GM21515 (cell line): Measurements from ENCODE around the gene CUL3.
"Not testable (repeated sequence)": the region's sequence is repeated elsewhere in the genome, so short reads cannot be mapped to it uniquely, and the experiment has no call there.

ENCODE experiments used
- ATAC-seq: cut with Tn5 transposase; IDR thresholded peaks from one replicate; pipeline ENCODE4 v1.9.1; 2021; ENCODE audit not compliant: unreplicated experiment

CUL3 gene

GRCh38 chr2:224583033-224583432, 2.1 kb downstream of the CUL3 start:
- ATAC-seq: not testable (repeated sequence)

- no peak for ATAC-seq
Observed at GRCh38 chr2:224580248-224580647, 4.9 kb downstream of the CUL3 start.

- no peak for ATAC-seq
Observed at GRCh38 chr2:224579411-224579810, 5.8 kb downstream of the CUL3 start.

GRCh38 chr2:224577541-224577940, 7.6 kb downstream of the CUL3 start:
- ATAC-seq: no peak

GRCh38 chr2:224576088-224576715, 9.0 kb downstream of the CUL3 start:
- peak; percentile 77 for ATAC-seq

- ATAC-seq: no peak
Observed at GRCh38 chr2:224574423-224575084, 10.6 kb downstream of the CUL3 start.

- no peak for ATAC-seq
Observed at GRCh38 chr2:224573724-224574123, 11.4 kb downstream of the CUL3 start.

- ATAC-seq: no peak
Observed at GRCh38 chr2:224572338-224572737, 12.8 kb downstream of the CUL3 start.

GRCh38 chr2:224570328-224570993, 14.7 kb downstream of the CUL3 start:
- ATAC-seq: no peak

GRCh38 chr2:224569654-224570053, 15.5 kb downstream of the CUL3 start:
- ATAC-seq: no peak

- no peak for ATAC-seq
Observed at GRCh38 chr2:224565452-224566035, 19.6 kb downstream of the CUL3 start.

- no peak for ATAC-seq
Observed at GRCh38 chr2:224563537-224563936, 21.6 kb downstream of the CUL3 start.

GRCh38 chr2:224562831-224563230, 22.3 kb downstream of the CUL3 start:
- no peak for ATAC-seq

GRCh38 chr2:224561234-224562005, 23.7 kb downstream of the CUL3 start:
- no peak for ATAC-seq

GRCh38 chr2:224560549-224560948, 24.6 kb downstream of the CUL3 start:
- no peak for ATAC-seq

- ATAC-seq: no peak
Observed at GRCh38 chr2:224557610-224558009, 27.6 kb downstream of the CUL3 start.

- ATAC-seq: no peak
Observed at GRCh38 chr2:224556381-224556780, 28.8 kb downstream of the CUL3 start.

GRCh38 chr2:224555823-224556366, 29.3 kb downstream of the CUL3 start:
- no peak for ATAC-seq

- ATAC-seq: no peak
Observed at GRCh38 chr2:224552771-224553170, 32.4 kb downstream of the CUL3 start.

- ATAC-seq: no peak
Observed at GRCh38 chr2:224551693-224552092, 33.5 kb downstream of the CUL3 start.

- ATAC-seq: no peak
Observed at GRCh38 chr2:224546926-224547325, 38.2 kb downstream of the CUL3 start.
